ENCODE measurements around the gene KANK4.

Gene KANK4

GRCh38 chr1:62349470-62350233, 30.4 kb upstream of the KANK4 start:
- Mint-ChIP-seq H3K27ac (no peak overlapping the region), H3K36me3 (ENCODE audit: low read depth) (no peaks in the 10 kb centered on the region), H3K27me3 (peaks cover 2% of the 10 kb centered on the region), H3K4me3 (no peak overlapping the region), H3K4me1 (ENCODE audit: low read depth) (peaks cover 22% of the 10 kb centered on the region), H3K9me3 (no peaks in the 10 kb centered on the region)
- intact Hi-C loops (cut with micrococcal nuclease): no loop called here

GRCh38 chr1:62346886-62347285, 27.7 kb upstream of the KANK4 start:
- no peaks in the 10 kb centered on the region for H3K9me3 Mint-ChIP-seq
- H3K4me3 Mint-ChIP-seq: no peak overlapping the region
- intact Hi-C loops (cut with micrococcal nuclease): no loop called here
- H3K4me1 Mint-ChIP-seq (ENCODE audit: low read depth): no peaks in the 10 kb centered on the region
- no peak overlapping the region for H3K27ac Mint-ChIP-seq
- no peaks in the 10 kb centered on the region for H3K36me3 Mint-ChIP-seq (ENCODE audit: low read depth)
- H3K27me3 Mint-ChIP-seq: no peaks in the 10 kb centered on the region

GRCh38 chr1:62343911-62344310, 24.7 kb upstream of the KANK4 start:
- H3K4me3 Mint-ChIP-seq: no peak overlapping the region
- no peaks in the 10 kb centered on the region for H3K9me3 Mint-ChIP-seq
- no peaks in the 10 kb centered on the region for H3K36me3 Mint-ChIP-seq (ENCODE audit: low read depth)
- no peak overlapping the region for H3K27ac Mint-ChIP-seq
- no peaks in the 10 kb centered on the region for H3K4me1 Mint-ChIP-seq (ENCODE audit: low read depth)
- no peaks in the 10 kb centered on the region for H3K27me3 Mint-ChIP-seq
- intact Hi-C loops (cut with micrococcal nuclease): no loop called here

GRCh38 chr1:62342270-62342669, 23.0 kb upstream of the KANK4 start:
- Mint-ChIP-seq H3K4me3 (no peak overlapping the region), H3K36me3 (ENCODE audit: low read depth) (no peaks in the 10 kb centered on the region), H3K27ac (no peak overlapping the region), H3K9me3 (no peaks in the 10 kb centered on the region), H3K4me1 (ENCODE audit: low read depth) (no peaks in the 10 kb centered on the region), H3K27me3 (no peaks in the 10 kb centered on the region)
- intact Hi-C loops (cut with micrococcal nuclease): no loop called here

- no peak overlapping the region for H3K27ac Mint-ChIP-seq
- no peaks in the 10 kb centered on the region for H3K27me3 Mint-ChIP-seq
- H3K9me3 Mint-ChIP-seq: no peaks in the 10 kb centered on the region
- H3K36me3 Mint-ChIP-seq (ENCODE audit: low read depth): no peaks in the 10 kb centered on the region
- intact Hi-C loops (cut with micrococcal nuclease): no loop called here
- H3K4me3 Mint-ChIP-seq: no peak overlapping the region
- no peaks in the 10 kb centered on the region for H3K4me1 Mint-ChIP-seq (ENCODE audit: low read depth)
Observed at GRCh38 chr1:62341615-62342014, 22.4 kb upstream of the KANK4 start.

GRCh38 chr1:62341089-62341488, 21.9 kb upstream of the KANK4 start:
- intact Hi-C loops (cut with micrococcal nuclease): no loop called here
- Mint-ChIP-seq H3K4me1 (ENCODE audit: low read depth) (no peaks in the 10 kb centered on the region), H3K4me3 (no peak overlapping the region)

GRCh38 chr1:62337706-62338631, 18.7 kb upstream of the KANK4 start:
- intact Hi-C loops (cut with micrococcal nuclease): no loop called here
- Mint-ChIP-seq H3K4me3 (no peak overlapping the region), H3K9me3 (no peaks in the 10 kb centered on the region), H3K27me3 (no peaks in the 10 kb centered on the region), H3K27ac (no peak overlapping the region), H3K36me3 (ENCODE audit: low read depth) (no peaks in the 10 kb centered on the region), H3K4me1 (ENCODE audit: low read depth) (peaks cover 5% of the 10 kb centered on the region)

More at GRCh38 chr1:62341089-62341488, 21.9 kb upstream of the KANK4 start:
- Mint-ChIP-seq H3K36me3 (ENCODE audit: low read depth) (no peaks in the 10 kb centered on the region), H3K27me3 (no peaks in the 10 kb centered on the region), H3K9me3 (no peaks in the 10 kb centered on the region), H3K27ac (no peak overlapping the region)

GRCh38 chr1:62336995-62337705, 17.9 kb upstream of the KANK4 start:
- H3K9me3 Mint-ChIP-seq: no peaks in the 10 kb centered on the region
- no peaks in the 10 kb centered on the region for H3K36me3 Mint-ChIP-seq (ENCODE audit: low read depth)
- H3K27ac Mint-ChIP-seq: no peak overlapping the region
- H3K4me3 Mint-ChIP-seq: no peak overlapping the region
- intact Hi-C loops (cut with micrococcal nuclease): no loop called here
- H3K27me3 Mint-ChIP-seq: no peaks in the 10 kb centered on the region
- peaks cover 5% of the 10 kb centered on the region for H3K4me1 Mint-ChIP-seq (ENCODE audit: low read depth)

GRCh38 chr1:62336638-62336994, 17.4 kb upstream of the KANK4 start:
- Mint-ChIP-seq H3K4me1 (ENCODE audit: low read depth) (peaks cover 5% of the 10 kb centered on the region), H3K27ac (no peak overlapping the region), H3K36me3 (ENCODE audit: low read depth) (no peaks in the 10 kb centered on the region), H3K4me3 (no peak overlapping the region), H3K9me3 (no peaks in the 10 kb centered on the region), H3K27me3 (no peaks in the 10 kb centered on the region)
- intact Hi-C loops (cut with micrococcal nuclease): no loop called here

- H3K9me3 Mint-ChIP-seq: no peaks in the 10 kb centered on the region
- H3K36me3 Mint-ChIP-seq (ENCODE audit: low read depth): no peaks in the 10 kb centered on the region
- no peak overlapping the region for H3K27ac Mint-ChIP-seq
- peaks cover 5% of the 10 kb centered on the region for H3K4me1 Mint-ChIP-seq (ENCODE audit: low read depth)
- H3K4me3 Mint-ChIP-seq: no peak overlapping the region
- no peaks in the 10 kb centered on the region for H3K27me3 Mint-ChIP-seq
- intact Hi-C loops (cut with micrococcal nuclease): no loop called here
Observed at GRCh38 chr1:62335656-62336055, 16.4 kb upstream of the KANK4 start.

- intact Hi-C loops (cut with micrococcal nuclease): no loop called here
- H3K36me3 Mint-ChIP-seq (ENCODE audit: low read depth): no peaks in the 10 kb centered on the region
- no peaks in the 10 kb centered on the region for H3K27me3 Mint-ChIP-seq
- no peak overlapping the region for H3K27ac Mint-ChIP-seq
- peaks cover 5% of the 10 kb centered on the region for H3K4me1 Mint-ChIP-seq (ENCODE audit: low read depth)
- no peak overlapping the region for H3K4me3 Mint-ChIP-seq
- no peaks in the 10 kb centered on the region for H3K9me3 Mint-ChIP-seq
Observed at GRCh38 chr1:62334434-62334985, 15.3 kb upstream of the KANK4 start.

- intact Hi-C loops (cut with micrococcal nuclease): no loop called here
- H3K4me3 Mint-ChIP-seq: no peak overlapping the region
- no peaks in the 10 kb centered on the region for H3K9me3 Mint-ChIP-seq
- no peaks in the 10 kb centered on the region for H3K27me3 Mint-ChIP-seq
- H3K36me3 Mint-ChIP-seq (ENCODE audit: low read depth): no peaks in the 10 kb centered on the region
- no peak overlapping the region for H3K27ac Mint-ChIP-seq
- peaks cover 5% of the 10 kb centered on the region for H3K4me1 Mint-ChIP-seq (ENCODE audit: low read depth)
Observed at GRCh38 chr1:62333441-62333840, 14.2 kb upstream of the KANK4 start.

- H3K4me1 Mint-ChIP-seq (ENCODE audit: low read depth): no peaks in the 10 kb centered on the region
- H3K9me3 Mint-ChIP-seq: no peaks in the 10 kb centered on the region
- intact Hi-C loops (cut with micrococcal nuclease): no loop called here
- no peaks in the 10 kb centered on the region for H3K27me3 Mint-ChIP-seq
- no peaks in the 10 kb centered on the region for H3K36me3 Mint-ChIP-seq (ENCODE audit: low read depth)
- H3K27ac Mint-ChIP-seq: no peak overlapping the region
- no peak overlapping the region for H3K4me3 Mint-ChIP-seq
Observed at GRCh38 chr1:62327360-62328055, 8.3 kb upstream of the KANK4 start.

Data from dendritic cell treated with granulocyte-macrophage colony-stimulating factor and Interleukin-4, amounts not matched to agents 40 ng/mL and 50 ng/mL, for 4 days (primary cell).